Stimulated activated CD4-positive, alpha-beta T cell treated with anti-CD3 and anti-CD28 coated beads, Interleukin-15, amount 100 ng/mL, for 48 hours (primary cell): ENCODE measurements around the gene STIMATE.

ENCODE experiments used
- DNase-seq, 2 donors: peaks; one replicate each; pipeline ENCODE4 v3.0.0-alpha.2; 2020; ENCODE audit warnings: low read depth in 2 of 2

The STIMATE gene

GRCh38 chr3:52893723-52894122 is 3.6 kb downstream of the STIMATE start:
- no peak for DNase-seq

- DNase-seq = no peak
These were observed 4.6 kb downstream of the STIMATE start for GRCh38 chr3:52892625-52893311.

- DNase-seq = no peak
These were observed 5.1 kb downstream of the STIMATE start for GRCh38 chr3:52892290-52892624.

- DNase-seq = no peak
These were observed 5.7 kb downstream of the STIMATE start for GRCh38 chr3:52891615-52892081.

GRCh38 chr3:52891164-52891563 is 6.2 kb downstream of the STIMATE start:
- peak; percentile 25 to 47 for DNase-seq

- peak in 1 of 2 donors; percentile 25 for DNase-seq
These were observed 6.6 kb downstream of the STIMATE start for GRCh38 chr3:52890735-52891134.

- no peak for DNase-seq
These were observed 7.4 kb downstream of the STIMATE start for GRCh38 chr3:52889901-52890300.

GRCh38 chr3:52887166-52887565 is 10.2 kb downstream of the STIMATE start:
- DNase-seq = no peak

GRCh38 chr3:52886049-52886730 is 11.2 kb downstream of the STIMATE start:
- no peak for DNase-seq

GRCh38 chr3:52882377-52882776 is 15.0 kb downstream of the STIMATE start:
- DNase-seq = no peak

GRCh38 chr3:52881871-52882270 is 15.5 kb downstream of the STIMATE start:
- DNase-seq = no peak

- DNase-seq = no peak
These were observed 16.9 kb downstream of the STIMATE start for GRCh38 chr3:52880474-52880873.

GRCh38 chr3:52880047-52880446 is 17.3 kb downstream of the STIMATE start:
- DNase-seq = no peak

- no peak for DNase-seq
These were observed 17.8 kb downstream of the STIMATE start for GRCh38 chr3:52879581-52879980.

GRCh38 chr3:52879090-52879489 is 18.3 kb downstream of the STIMATE start:
- no peak for DNase-seq

GRCh38 chr3:52877085-52877484 is 20.3 kb downstream of the STIMATE start:
- no peak for DNase-seq

- no peak for DNase-seq
These were observed 22.3 kb downstream of the STIMATE start for GRCh38 chr3:52874864-52875587.

GRCh38 chr3:52874160-52874701 is 23.1 kb downstream of the STIMATE start:
- no peak for DNase-seq

- DNase-seq = no peak
These were observed 23.8 kb downstream of the STIMATE start for GRCh38 chr3:52873433-52874159.

- no peak for DNase-seq
These were observed 25.1 kb downstream of the STIMATE start for GRCh38 chr3:52872245-52872644.

GRCh38 chr3:52871761-52872160 is 25.6 kb downstream of the STIMATE start:
- DNase-seq = no peak

GRCh38 chr3:52870471-52870870 is 26.9 kb downstream of the STIMATE start:
- DNase-seq = no peak
